PC-9 (cell line): ENCODE results near the gene IFNLR1. TPM values are rescaled to one million over a fixed set of nuclear protein-coding genes. Genes with fewer than 3 reads are reported as not detected.

ENCODE experiments used
- BruUV-seq: library from RNA; stranded (reverse); fragments of 400-500 nt; replicated peaks from 2 replicates; lab custom pipeline; 2021; lab: Mats Ljungman, UMichigan
- CTCF ChIA-PET: fragments of 300-600 bp; sonication (Branson Sonifier 250); formaldehyde crosslinking; loops from one replicate; lab custom pipeline; 2022; ENCODE audit warnings: antibody characterized with exemption; lab: Charles Lee
- POLR2A ChIA-PET: fragments of 300-600 bp; sonication (Branson Sonifier 250); formaldehyde crosslinking; loops from one replicate; lab custom pipeline; 2022; ENCODE audit warnings: antibody characterized with exemption; ENCODE audit not compliant: unreplicated experiment; lab: Charles Lee
- DNase-seq, 2 experiments: peaks; one replicate each; pipeline versions ENCODE4 v3.0.0 to v3.0.0-alpha.2; 2015 to 2022; ENCODE audit warnings: mixed read lengths in 1 of 2
- H2AFZ ChIP-seq: fragments of 200-600 bp; sonication (generic); 2 replicates; pipeline ENCODE4 v1.8.1; 2017; ENCODE audit warnings: antibody characterized with exemption
- H3F3A ChIP-seq: fragments of 200-600 bp; sonication (generic); 2 replicates; pipeline ENCODE4 v1.8.1; 2017; ENCODE audit warnings: antibody characterized with exemption, mild to moderate bottlenecking, low read depth; ENCODE audit not compliant: insufficient read depth
- H3K27ac ChIP-seq: fragments of 200-600 bp; sonication (generic); 2 replicates; pipeline ENCODE4 v1.6.1; 2016; ENCODE audit warnings: mixed run types
- H3K27me3 ChIP-seq: fragments of 200-600 bp; sonication (generic); 2 replicates; pipeline ENCODE4 v1.6.1; 2016; ENCODE audit warnings: low read depth, mixed run types; ENCODE audit not compliant: insufficient read depth
- H3K36me3 ChIP-seq: fragments of 200-600 bp; sonication (generic); 2 replicates; pipeline ENCODE4 v1.6.1; 2016; ENCODE audit warnings: low read depth, mixed run types
- H3K4me1 ChIP-seq: fragments of 200-600 bp; sonication (generic); replicated peaks from 2 replicates; pipeline ENCODE4 v1.6.1; 2016; ENCODE audit warnings: mixed run types; ENCODE audit not compliant: insufficient read depth
- H3K4me2 ChIP-seq: fragments of 200-600 bp; sonication (generic); 2 replicates; pipeline ENCODE4 v1.6.1; 2017; ENCODE audit warnings: mixed run types
- H3K4me3 ChIP-seq: fragments of 200-600 bp; sonication (generic); 2 replicates; pipeline ENCODE4 v1.6.1; 2016; ENCODE audit warnings: mixed run types
- H3K79me2 ChIP-seq: fragments of 200-600 bp; sonication (generic); 2 replicates; pipeline ENCODE4 v1.6.1; 2017; ENCODE audit warnings: low read depth, mixed run types
- H3K9me2 ChIP-seq: fragments of 200-600 bp; sonication (generic); 2 replicates; pipeline ENCODE4 v1.8.1; 2017; ENCODE audit warnings: mild to moderate bottlenecking; ENCODE audit not compliant: insufficient read depth
- H3K9me3 ChIP-seq: fragments of 200-600 bp; sonication (generic); 2 replicates; pipeline ENCODE4 v1.8.1; 2016; ENCODE audit warnings: low read depth; ENCODE audit not compliant: insufficient read depth
- H4K20me1 ChIP-seq: fragments of 200-600 bp; sonication (generic); 2 replicates; pipeline ENCODE4 v1.8.1; 2017; ENCODE audit not compliant: insufficient read depth
- CTCF ChIP-seq: fragments of 200-600 bp; sonication (generic); conservative IDR thresholded peaks from 2 replicates; pipeline ENCODE4 v1.6.1; 2017; ENCODE audit warnings: mixed run types, antibody characterized with exemption, mild to moderate bottlenecking, moderate library complexity
- EZH2 ChIP-seq: fragments of 200-600 bp; sonication (generic); IDR thresholded peaks from 2 replicates; pipeline ENCODE4 v1.8.0; 2017; ENCODE audit warnings: antibody characterized with exemption, low read depth
- intact Hi-C: fragments of 100-400 bp; cut with micrococcal nuclease; formaldehyde crosslinking; loops from one replicate; pipeline ENCODE4 v1.10.0; 2022; ENCODE audit not compliant: unreplicated experiment
- total RNA-seq: library from RNA; stranded (reverse); gene quantifications from 2 replicates; pipeline ENCODE4 v1.2.3, GENCODE V29; 2021

The IFNLR1 gene
- total RNA-seq, 1 experiment from 2014 or later = 5.5 TPM

GRCh38 chr1:24226749-24227148, 39.7 kb upstream of the IFNLR1 start:
- ChIA-PET POLR2A (no interaction called here), CTCF (no interaction called here)
- Histone ChIP-seq H3K9me2 (no peaks in the 10 kb centered on the region), H3K4me2 (no peak overlapping the region), H2AFZ (no peak overlapping the region), H4K20me1 (no peaks in the 10 kb centered on the region), H3K27me3 (no peaks in the 10 kb centered on the region), H3K9me3 (no peaks in the 10 kb centered on the region), H3F3A (no peaks in the 10 kb centered on the region; the same call in 1 of the 2 replicates), H3K4me3 (no peak overlapping the region), H3K4me1 (no peaks in the 10 kb centered on the region), H3K79me2 (no peaks in the 10 kb centered on the region), H3K27ac (no peak overlapping the region), H3K36me3 (no peaks in the 10 kb centered on the region)
- intact Hi-C loops = no loop called here
- no peak for DNase-seq
- no peak for TF ChIP-seq CTCF
- TF ChIP-seq EZH2 = no peak
- BruUV-seq = no TSS peak

GRCh38 chr1:24224761-24225160, 37.7 kb upstream of the IFNLR1 start:
- Histone ChIP-seq H3F3A (no peaks in the 10 kb centered on the region; the same call in 1 of the 2 replicates), H3K4me2 (no peak overlapping the region), H3K79me2 (no peaks in the 10 kb centered on the region), H3K4me3 (no peak overlapping the region), H3K4me1 (no peaks in the 10 kb centered on the region), H3K27me3 (no peaks in the 10 kb centered on the region), H3K27ac (no peak overlapping the region), H3K9me3 (no peaks in the 10 kb centered on the region), H4K20me1 (no peaks in the 10 kb centered on the region), H3K36me3 (no peaks in the 10 kb centered on the region), H3K9me2 (no peaks in the 10 kb centered on the region), H2AFZ (no peak overlapping the region)
- POLR2A ChIA-PET = no interaction called here
- no peak for TF ChIP-seq EZH2
- no peak for TF ChIP-seq CTCF
- intact Hi-C loops = no loop called here
- DNase-seq = no peak
- CTCF ChIA-PET = no interaction called here
- no TSS peak for BruUV-seq

- Histone ChIP-seq H3K27me3 (no peaks in the 10 kb centered on the region), H3F3A (no peaks in the 10 kb centered on the region; the same call in 1 of the 2 replicates), H3K4me2 (no peak overlapping the region), H3K27ac (no peak overlapping the region), H2AFZ (no peak overlapping the region), H3K4me3 (no peak overlapping the region), H3K79me2 (no peaks in the 10 kb centered on the region), H3K9me2 (no peaks in the 10 kb centered on the region), H3K9me3 (no peaks in the 10 kb centered on the region), H3K36me3 (no peaks in the 10 kb centered on the region), H4K20me1 (no peaks in the 10 kb centered on the region), H3K4me1 (no peaks in the 10 kb centered on the region)
- POLR2A ChIA-PET = no interaction called here
- TF ChIP-seq CTCF (no peak), EZH2 (no peak)
- no peak for DNase-seq
- no TSS peak for BruUV-seq
- intact Hi-C loops = no loop called here
- CTCF ChIA-PET = no interaction called here
Observed at GRCh38 chr1:24224086-24224485, 37.0 kb upstream of the IFNLR1 start.
